Measurements from ENCODE around the gene APLNR.

The APLNR gene

GRCh38 chr11:57240757-57241156 lies 3.7 kb upstream of the APLNR start:
- DNase-seq = no peak
- Histone ChIP-seq H3K79me2 (ENCODE audit: insufficient read depth, low read length) (no peaks in the 10 kb centered on the region), H3K27me3 (ENCODE audit: insufficient read depth, low read length, poor library complexity) (no peaks in the 10 kb centered on the region), H2AFZ (ENCODE audit: low read depth, low read length) (no peak overlapping the region), H3K9me3 (ENCODE audit: insufficient read depth, low read length, severe bottlenecking) (no peaks in the 10 kb centered on the region), H4K20me1 (ENCODE audit: insufficient read depth, low read length) (peaks cover 3% of the 10 kb centered on the region; the same call in 1 of the 2 replicates), H3K4me1 (ENCODE audit: insufficient read depth, low read length) (no peaks in the 10 kb centered on the region), H3K4me2 (ENCODE audit: insufficient read depth, low read length) (no peak overlapping the region), H3K36me3 (ENCODE audit: insufficient read depth, low read length) (no peaks in the 10 kb centered on the region), H3K9ac (ENCODE audit: low read depth, low read length) (no peak overlapping the region), H3K4me3 (ENCODE audit: low read depth in 1 of 2, low read length in 2 of 2) (no peak overlapping the region), H3K27ac (ENCODE audit: low read length) (no peak overlapping the region)
- TF ChIP-seq CTCF (IDR thresholded peaks at IDR 0.05; ENCODE audit: borderline replicate concordance, extremely low read depth, low read length, poor library complexity, severe bottlenecking) (no peak), EZH2 (IDR thresholded peaks at IDR 0.05; ENCODE audit: borderline replicate concordance, low read depth, low read length, severe bottlenecking) (no peak)
- ATAC-seq (ENCODE audit: insufficient read depth, low read depth) = no peak

GRCh38 chr11:57240007-57240406 lies 3.0 kb upstream of the APLNR start:
- H3K27me3 ChIP-seq (ENCODE audit: insufficient read depth, low read length, poor library complexity) = no peaks in the 10 kb centered on the region
- no peak overlapping the region for H2AFZ ChIP-seq (ENCODE audit: low read depth, low read length)
- H3K27ac ChIP-seq (ENCODE audit: low read length) = no peak overlapping the region
- no peaks in the 10 kb centered on the region for H3K9me3 ChIP-seq (ENCODE audit: insufficient read depth, low read length, severe bottlenecking)
- no peaks in the 10 kb centered on the region for H3K36me3 ChIP-seq (ENCODE audit: insufficient read depth, low read length)
- ATAC-seq (ENCODE audit: insufficient read depth, low read depth) (no peak), DNase-seq (no peak)
- no peak overlapping the region for H3K9ac ChIP-seq (ENCODE audit: low read depth, low read length)
- no peak overlapping the region for H3K4me3 ChIP-seq (ENCODE audit: low read depth in 1 of 2, low read length in 2 of 2)
- H3K4me2 ChIP-seq (ENCODE audit: insufficient read depth, low read length) = no peak overlapping the region
- peaks cover 3% of the 10 kb centered on the region; the same call in 1 of the 2 replicates for H4K20me1 ChIP-seq (ENCODE audit: insufficient read depth, low read length)
- no peak for TF ChIP-seq EZH2 (IDR thresholded peaks at IDR 0.05; ENCODE audit: borderline replicate concordance, low read depth, low read length, severe bottlenecking)
- no peak for TF ChIP-seq CTCF (IDR thresholded peaks at IDR 0.05; ENCODE audit: borderline replicate concordance, extremely low read depth, low read length, poor library complexity, severe bottlenecking)
- H3K79me2 ChIP-seq (ENCODE audit: insufficient read depth, low read length) = no peaks in the 10 kb centered on the region
- H3K4me1 ChIP-seq (ENCODE audit: insufficient read depth, low read length) = no peaks in the 10 kb centered on the region

GRCh38 chr11:57239348-57239747 lies 2.3 kb upstream of the APLNR start:
- H3K4me3 ChIP-seq (ENCODE audit: low read depth in 1 of 2, low read length in 2 of 2) = no peak overlapping the region
- no peaks in the 10 kb centered on the region for H3K36me3 ChIP-seq (ENCODE audit: insufficient read depth, low read length)
- H3K27ac ChIP-seq (ENCODE audit: low read length) = no peak overlapping the region
- H3K9ac ChIP-seq (ENCODE audit: low read depth, low read length) = no peak overlapping the region
- no peaks in the 10 kb centered on the region for H3K79me2 ChIP-seq (ENCODE audit: insufficient read depth, low read length)
- no peak for DNase-seq
- no peak for ATAC-seq (ENCODE audit: insufficient read depth, low read depth)
- TF ChIP-seq CTCF (IDR thresholded peaks at IDR 0.05; ENCODE audit: borderline replicate concordance, extremely low read depth, low read length, poor library complexity, severe bottlenecking) (no peak), EZH2 (IDR thresholded peaks at IDR 0.05; ENCODE audit: borderline replicate concordance, low read depth, low read length, severe bottlenecking) (no peak)
- peaks cover 3% of the 10 kb centered on the region; the same call in 1 of the 2 replicates for H4K20me1 ChIP-seq (ENCODE audit: insufficient read depth, low read length)
- H3K4me1 ChIP-seq (ENCODE audit: insufficient read depth, low read length) = no peaks in the 10 kb centered on the region
- H3K27me3 ChIP-seq (ENCODE audit: insufficient read depth, low read length, poor library complexity) = no peaks in the 10 kb centered on the region
- H3K9me3 ChIP-seq (ENCODE audit: insufficient read depth, low read length, severe bottlenecking) = no peaks in the 10 kb centered on the region
- no peak overlapping the region for H2AFZ ChIP-seq (ENCODE audit: low read depth, low read length)
- H3K4me2 ChIP-seq (ENCODE audit: insufficient read depth, low read length) = no peak overlapping the region
